GM19025 (cell line): ENCODE measurements around the gene SOD3.

Experiments used
- ATAC-seq: cut with Tn5 transposase; IDR thresholded peaks from one replicate; pipeline ENCODE4 v1.9.1; 2021; ENCODE audit warnings: mild to moderate bottlenecking, low read depth, moderate library complexity; ENCODE audit not compliant: unreplicated experiment

The SOD3 gene

GRCh38 chr4:24840362-24840761, 45.0 kb downstream of the SOD3 start:
- ATAC-seq = no peak

GRCh38 chr4:24840826-24841543, 45.6 kb downstream of the SOD3 start:
- ATAC-seq = no peak

- no peak for ATAC-seq
These were observed 47.0 kb downstream of the SOD3 start for GRCh38 chr4:24842356-24842755.

- ATAC-seq = no peak
These were observed 47.7 kb downstream of the SOD3 start for GRCh38 chr4:24843096-24843495.

GRCh38 chr4:24845132-24845531, 49.8 kb downstream of the SOD3 start:
- no peak for ATAC-seq

- ATAC-seq = no peak
These were observed 50.5 kb downstream of the SOD3 start for GRCh38 chr4:24845902-24846301.

GRCh38 chr4:24846716-24847115, 51.3 kb downstream of the SOD3 start:
- ATAC-seq = no peak

- ATAC-seq = no peak
These were observed 54.0 kb downstream of the SOD3 start for GRCh38 chr4:24849351-24849750.

- no peak for ATAC-seq
These were observed 54.4 kb downstream of the SOD3 start for GRCh38 chr4:24849756-24850155.
